HepG2 (cell line): ENCODE results near the gene BCAS3. TPM values are rescaled to one million over a fixed set of nuclear protein-coding genes. Genes with fewer than 3 reads are reported as not detected.

Source experiments
- AGO2 ChIP-seq: fragments of 200-400 bp; formaldehyde crosslinking; optimal IDR thresholded peaks from 2 replicates; pipeline ENCODE3; 2017; ENCODE audit warnings: mild to moderate bottlenecking, low read depth, low read length, moderate library complexity
- FOXP1 ChIP-seq, 2 experiments: fragments of 450-650 bp in 1 of 2; IDR thresholded peaks; 2 replicates each; pipeline ENCODE4 v1.6.1; 2017 to 2018; ENCODE audit warnings: antibody characterized with exemption in 1 of 2
- GABPA ChIP-seq, 2 experiments: IDR thresholded peaks; 2 replicates each; pipeline ENCODE4 v1.6.1; 2011 to 2016; ENCODE audit warnings: low read depth in 2 of 2, low read length in 1 of 2, missing biosample characterization in 1 of 2, missing genetic modification characterization in 1 of 2
- GZF1 ChIP-seq: sonication (generic); formaldehyde crosslinking; IDR thresholded peaks from 2 replicates; pipeline ENCODE4 v1.5.1; 2020; ENCODE audit warnings: mild to moderate bottlenecking, missing genetic modification reagents
- MAF1 ChIP-seq: sonication (generic); formaldehyde crosslinking; IDR thresholded peaks from 2 replicates; pipeline ENCODE4 v1.5.0; 2020; ENCODE audit warnings: missing genetic modification reagents, borderline replicate concordance
- NCOA5 ChIP-seq: sonication (generic); formaldehyde crosslinking; IDR thresholded peaks from 2 replicates; pipeline ENCODE4 v1.4.0; 2020; ENCODE audit warnings: missing genetic modification reagents
- RBFOX2 ChIP-seq: fragments of 200-400 bp; formaldehyde crosslinking; IDR thresholded peaks from 2 replicates; pipeline ENCODE4 v1.6.1; 2017; ENCODE audit warnings: low read depth, mild to moderate bottlenecking, low read length
- REL ChIP-seq: sonication (generic); formaldehyde crosslinking; conservative IDR thresholded peaks from 2 replicates; pipeline ENCODE4 v1.8.0; 2022; ENCODE audit warnings: mild to moderate bottlenecking, missing genetic modification reagents, moderate library complexity
- RFX1 ChIP-seq: fragments of 450-650 bp; IDR thresholded peaks from 2 replicates; pipeline ENCODE4 v1.6.1; 2017
- SCMH1 ChIP-seq: sonication (generic); formaldehyde crosslinking; IDR thresholded peaks from 2 replicates; pipeline ENCODE4 v1.9.0; 2021; ENCODE audit warnings: missing genetic modification reagents, mild to moderate bottlenecking, borderline replicate concordance
- SNAPC2 ChIP-seq: sonication (generic); formaldehyde crosslinking; IDR thresholded peaks from 2 replicates; pipeline ENCODE4 v1.8.1; 2022; ENCODE audit warnings: mild to moderate bottlenecking, missing genetic modification reagents
- ZNF790 ChIP-seq: sonication (generic); formaldehyde crosslinking; IDR thresholded peaks from 2 replicates; pipeline ENCODE4 v1.8.0; 2022; ENCODE audit warnings: missing genetic modification reagents, mild to moderate bottlenecking, borderline replicate concordance
- polyA plus RNA-seq, 8 experiments: library from polyadenylated mRNA; depleted of rRNA in 3 of 8; stranded (reverse) in 7 of 8; unstranded in 1 of 8; fragments of >200 nt; fragmentation: Illumina TruSeq in 4 of 8; extraction: Trizol in 4 of 8; gene quantifications; 2 replicates each; pipeline versions ENCODE4 v1.2.1 to v1.2.3, GENCODE V29; 2011 to 2016; ENCODE audit warnings: low read depth in 4 of 8, missing spikeins in 1 of 8, mixed read lengths in 1 of 8; ENCODE audit not compliant: insufficient read depth in 1 of 8
- total RNA-seq, 5 experiments: library from RNA; depleted of rRNA; stranded (reverse); fragments of >200 nt; fragmentation: Illumina TruSeq; extraction: Trizol; gene quantifications; 2 replicates each; pipeline ENCODE4 v1.2.3, GENCODE V29; 2016; ENCODE audit warnings: low read depth in 1 of 5
- TF ChIP-seq, protein P1 (sequence below): sonication (generic); formaldehyde crosslinking; IDR thresholded peaks from 2 replicates; pipeline ENCODE4 v1.4.0; 2020; ENCODE audit warnings: missing genetic modification reagents
- TF ChIP-seq, protein P2 (sequence below): sonication (generic); formaldehyde crosslinking; IDR thresholded peaks from 2 replicates; pipeline ENCODE4 v1.5.0; 2020; ENCODE audit warnings: missing genetic modification reagents
- TF ChIP-seq, protein P3 (sequence below): sonication (generic); formaldehyde crosslinking; IDR thresholded peaks from 2 replicates; pipeline ENCODE4 v1.4.0; 2020; ENCODE audit warnings: missing genetic modification reagents, borderline replicate concordance
- TF ChIP-seq, protein P4 (sequence below): sonication (generic); formaldehyde crosslinking; IDR thresholded peaks from 2 replicates; pipeline ENCODE4 v1.4.0; 2020; ENCODE audit warnings: mild to moderate bottlenecking, low read depth, missing genetic modification reagents

BCAS3 gene
- total and polyA plus RNA-seq, 2 of the 13 experiments (the other 11 are each of a cell fraction or from before 2014, with no cell fraction given): 10.7 to 11.2 TPM

DNA sequence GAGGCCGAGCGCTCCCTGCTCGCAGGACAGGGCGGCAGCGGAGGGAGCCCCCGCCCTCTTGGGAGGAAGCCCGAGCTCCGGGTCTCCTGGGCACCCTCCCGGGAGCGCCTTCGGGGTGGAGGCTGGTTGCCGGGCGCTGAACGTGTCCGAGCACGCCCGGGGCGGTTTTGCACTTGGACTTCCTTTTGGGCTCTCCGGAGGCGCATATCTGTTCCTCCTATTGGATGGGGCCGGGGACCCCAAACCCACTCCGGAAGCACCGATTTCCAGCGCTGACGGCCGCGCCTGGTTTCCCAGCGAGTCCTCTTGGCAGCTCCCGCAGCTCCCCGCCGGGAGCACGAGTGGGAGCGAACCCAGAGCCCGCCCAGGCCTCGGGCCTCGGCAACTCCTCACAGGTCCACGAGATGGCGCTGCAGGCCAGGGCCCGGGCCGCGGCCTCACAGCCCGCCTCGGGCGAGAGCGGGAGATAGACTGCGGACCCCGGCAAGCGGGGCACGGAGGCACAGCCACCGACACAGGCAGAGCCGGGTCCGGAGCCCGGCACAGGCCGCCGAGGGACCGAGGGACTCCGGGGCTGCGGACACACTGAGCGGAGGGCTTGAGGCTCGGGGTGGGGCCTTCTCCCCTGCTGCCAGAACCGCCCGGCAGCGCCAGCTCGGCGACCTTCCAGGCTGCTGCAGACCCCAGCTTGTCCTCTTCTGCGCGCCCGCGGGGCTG lies 734.6 kb downstream of the BCAS3 start (continued):
- TF ChIP-seq, protein P1, sequence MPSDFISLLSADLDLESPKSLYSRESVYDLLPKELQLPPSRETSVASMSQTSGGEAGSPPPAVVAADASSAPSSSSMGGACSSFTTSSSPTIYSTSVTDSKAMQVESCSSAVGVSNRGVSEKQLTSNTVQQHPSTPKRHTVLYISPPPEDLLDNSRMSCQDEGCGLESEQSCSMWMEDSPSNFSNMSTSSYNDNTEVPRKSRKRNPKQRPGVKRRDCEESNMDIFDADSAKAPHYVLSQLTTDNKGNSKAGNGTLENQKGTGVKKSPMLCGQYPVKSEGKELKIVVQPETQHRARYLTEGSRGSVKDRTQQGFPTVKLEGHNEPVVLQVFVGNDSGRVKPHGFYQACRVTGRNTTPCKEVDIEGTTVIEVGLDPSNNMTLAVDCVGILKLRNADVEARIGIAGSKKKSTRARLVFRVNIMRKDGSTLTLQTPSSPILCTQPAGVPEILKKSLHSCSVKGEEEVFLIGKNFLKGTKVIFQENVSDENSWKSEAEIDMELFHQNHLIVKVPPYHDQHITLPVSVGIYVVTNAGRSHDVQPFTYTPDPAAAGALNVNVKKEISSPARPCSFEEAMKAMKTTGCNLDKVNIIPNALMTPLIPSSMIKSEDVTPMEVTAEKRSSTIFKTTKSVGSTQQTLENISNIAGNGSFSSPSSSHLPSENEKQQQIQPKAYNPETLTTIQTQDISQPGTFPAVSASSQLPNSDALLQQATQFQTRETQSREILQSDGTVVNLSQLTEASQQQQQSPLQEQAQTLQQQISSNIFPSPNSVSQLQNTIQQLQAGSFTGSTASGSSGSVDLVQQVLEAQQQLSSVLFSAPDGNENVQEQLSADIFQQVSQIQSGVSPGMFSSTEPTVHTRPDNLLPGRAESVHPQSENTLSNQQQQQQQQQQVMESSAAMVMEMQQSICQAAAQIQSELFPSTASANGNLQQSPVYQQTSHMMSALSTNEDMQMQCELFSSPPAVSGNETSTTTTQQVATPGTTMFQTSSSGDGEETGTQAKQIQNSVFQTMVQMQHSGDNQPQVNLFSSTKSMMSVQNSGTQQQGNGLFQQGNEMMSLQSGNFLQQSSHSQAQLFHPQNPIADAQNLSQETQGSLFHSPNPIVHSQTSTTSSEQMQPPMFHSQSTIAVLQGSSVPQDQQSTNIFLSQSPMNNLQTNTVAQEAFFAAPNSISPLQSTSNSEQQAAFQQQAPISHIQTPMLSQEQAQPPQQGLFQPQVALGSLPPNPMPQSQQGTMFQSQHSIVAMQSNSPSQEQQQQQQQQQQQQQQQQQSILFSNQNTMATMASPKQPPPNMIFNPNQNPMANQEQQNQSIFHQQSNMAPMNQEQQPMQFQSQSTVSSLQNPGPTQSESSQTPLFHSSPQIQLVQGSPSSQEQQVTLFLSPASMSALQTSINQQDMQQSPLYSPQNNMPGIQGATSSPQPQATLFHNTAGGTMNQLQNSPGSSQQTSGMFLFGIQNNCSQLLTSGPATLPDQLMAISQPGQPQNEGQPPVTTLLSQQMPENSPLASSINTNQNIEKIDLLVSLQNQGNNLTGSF (CRISPR knock-in tag): peak; percentile 20; the same call in 1 of the 2 replicates
- peak; percentile 77 for TF ChIP-seq MAF1 (CRISPR knock-in tag)
- peak; percentile 98 for TF ChIP-seq REL (CRISPR knock-in tag)
- no peak for TF ChIP-seq NCOA5 (CRISPR knock-in tag)
- TF ChIP-seq FOXP1 (IDR thresholded peaks at IDR 0.05): no peak
- TF ChIP-seq FOXP1 (CRISPR knock-in tag; IDR thresholded peaks at IDR 0.05): no peak
- no peak for TF ChIP-seq RFX1
- no peak for TF ChIP-seq GABPA (IDR thresholded peaks at IDR 0.05; ENCODE audit: low read depth, low read length)
- TF ChIP-seq GABPA (CRISPR knock-in tag; IDR thresholded peaks at IDR 0.05; ENCODE audit: low read depth): no peak
- TF ChIP-seq SCMH1 (CRISPR knock-in tag): no peak
- TF ChIP-seq AGO2: peak; percentile 86
- TF ChIP-seq, protein P2, sequence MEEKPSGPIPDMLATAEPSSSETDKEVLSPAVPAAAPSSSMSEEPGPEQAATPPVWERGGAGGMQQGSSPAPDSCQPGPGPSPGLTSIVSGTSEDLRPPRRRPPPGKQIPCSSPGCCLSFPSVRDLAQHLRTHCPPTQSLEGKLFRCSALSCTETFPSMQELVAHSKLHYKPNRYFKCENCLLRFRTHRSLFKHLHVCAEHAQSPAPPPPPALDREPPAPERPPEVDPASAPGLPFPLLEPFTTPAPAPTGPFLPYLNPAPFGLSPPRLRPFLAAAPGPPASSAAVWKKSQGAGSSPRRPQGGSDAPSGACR: peak; percentile 17; the same call in 1 of the 2 replicates
- TF ChIP-seq GZF1 (CRISPR knock-in tag): 0 out of 2 replicates have a peak, but pooled peaks have one; percentile 87
- TF ChIP-seq RBFOX2: peak; percentile 87
- TF ChIP-seq SNAPC2 (CRISPR knock-in tag): no peak
- TF ChIP-seq, protein P3, sequence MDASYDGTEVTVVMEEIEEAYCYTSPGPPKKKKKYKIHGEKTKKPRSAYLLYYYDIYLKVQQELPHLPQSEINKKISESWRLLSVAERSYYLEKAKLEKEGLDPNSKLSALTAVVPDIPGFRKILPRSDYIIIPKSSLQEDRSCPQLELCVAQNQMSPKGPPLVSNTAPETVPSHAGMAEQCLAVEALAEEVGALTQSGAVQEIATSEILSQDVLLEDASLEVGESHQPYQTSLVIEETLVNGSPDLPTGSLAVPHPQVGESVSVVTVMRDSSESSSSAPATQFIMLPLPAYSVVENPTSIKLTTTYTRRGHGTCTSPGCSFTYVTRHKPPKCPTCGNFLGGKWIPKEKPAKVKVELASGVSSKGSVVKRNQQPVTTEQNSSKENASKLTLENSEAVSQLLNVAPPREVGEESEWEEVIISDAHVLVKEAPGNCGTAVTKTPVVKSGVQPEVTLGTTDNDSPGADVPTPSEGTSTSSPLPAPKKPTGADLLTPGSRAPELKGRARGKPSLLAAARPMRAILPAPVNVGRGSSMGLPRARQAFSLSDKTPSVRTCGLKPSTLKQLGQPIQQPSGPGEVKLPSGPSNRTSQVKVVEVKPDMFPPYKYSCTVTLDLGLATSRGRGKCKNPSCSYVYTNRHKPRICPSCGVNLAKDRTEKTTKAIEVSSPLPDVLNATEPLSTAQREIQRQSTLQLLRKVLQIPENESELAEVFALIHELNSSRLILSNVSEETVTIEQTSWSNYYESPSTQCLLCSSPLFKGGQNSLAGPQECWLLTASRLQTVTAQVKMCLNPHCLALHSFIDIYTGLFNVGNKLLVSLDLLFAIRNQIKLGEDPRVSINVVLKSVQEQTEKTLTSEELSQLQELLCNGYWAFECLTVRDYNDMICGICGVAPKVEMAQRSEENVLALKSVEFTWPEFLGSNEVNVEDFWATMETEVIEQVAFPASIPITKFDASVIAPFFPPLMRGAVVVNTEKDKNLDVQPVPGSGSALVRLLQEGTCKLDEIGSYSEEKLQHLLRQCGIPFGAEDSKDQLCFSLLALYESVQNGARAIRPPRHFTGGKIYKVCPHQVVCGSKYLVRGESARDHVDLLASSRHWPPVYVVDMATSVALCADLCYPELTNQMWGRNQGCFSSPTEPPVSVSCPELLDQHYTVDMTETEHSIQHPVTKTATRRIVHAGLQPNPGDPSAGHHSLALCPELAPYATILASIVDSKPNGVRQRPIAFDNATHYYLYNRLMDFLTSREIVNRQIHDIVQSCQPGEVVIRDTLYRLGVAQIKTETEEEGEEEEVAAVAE (CRISPR knock-in tag): peak; percentile 61
- TF ChIP-seq, protein P4, sequence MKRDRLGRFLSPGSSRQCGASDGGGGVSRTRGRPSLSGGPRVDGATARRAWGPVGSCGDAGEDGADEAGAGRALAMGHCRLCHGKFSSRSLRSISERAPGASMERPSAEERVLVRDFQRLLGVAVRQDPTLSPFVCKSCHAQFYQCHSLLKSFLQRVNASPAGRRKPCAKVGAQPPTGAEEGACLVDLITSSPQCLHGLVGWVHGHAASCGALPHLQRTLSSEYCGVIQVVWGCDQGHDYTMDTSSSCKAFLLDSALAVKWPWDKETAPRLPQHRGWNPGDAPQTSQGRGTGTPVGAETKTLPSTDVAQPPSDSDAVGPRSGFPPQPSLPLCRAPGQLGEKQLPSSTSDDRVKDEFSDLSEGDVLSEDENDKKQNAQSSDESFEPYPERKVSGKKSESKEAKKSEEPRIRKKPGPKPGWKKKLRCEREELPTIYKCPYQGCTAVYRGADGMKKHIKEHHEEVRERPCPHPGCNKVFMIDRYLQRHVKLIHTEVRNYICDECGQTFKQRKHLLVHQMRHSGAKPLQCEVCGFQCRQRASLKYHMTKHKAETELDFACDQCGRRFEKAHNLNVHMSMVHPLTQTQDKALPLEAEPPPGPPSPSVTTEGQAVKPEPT: peak; percentile 44; the same call in 1 of the 2 replicates
- peak; percentile 67 for TF ChIP-seq ZNF790 (CRISPR knock-in tag)
